Gastroesophageal sphincter (tissue), 3 donors: Measurements from ENCODE around the gene ACBD6.

Experiments used
- CTCF ChIP-seq, 4 experiments: fragments of 200-600 bp in 2 of 4; fragments of 450-650 bp in 2 of 4; sonication (generic) in 1 of 4; IDR thresholded peaks; one replicate each; pipeline ENCODE4 v1.5.1; 2017 to 2019; ENCODE audit warnings: antibody characterized with exemption in 4 of 4, mild to moderate bottlenecking in 2 of 4, moderate library complexity in 2 of 4
- EP300 ChIP-seq: sonication (generic); formaldehyde crosslinking; IDR thresholded peaks from one replicate; pipeline ENCODE4 v1.6.1; 2017; ENCODE audit warnings: antibody characterized with exemption, mild to moderate bottlenecking
- POLR2A ChIP-seq, 2 donors: fragments of 450-650 bp; IDR thresholded peaks; one replicate each; pipeline ENCODE4 v1.6.1; 2017; ENCODE audit warnings: antibody characterized with exemption in 2 of 2, mild to moderate bottlenecking in 2 of 2, moderate library complexity in 1 of 2

GRCh38 chr1:180312926-180313325 lies 189.5 kb downstream of the ACBD6 start:
- TF ChIP-seq CTCF (IDR thresholded peaks at IDR 0.05) (no peak), EP300 (no peak), POLR2A (IDR thresholded peaks at IDR 0.05) (no peak)
